ENCODE measurements around the gene ARHGEF28. TPM values are rescaled to one million over a fixed set of nuclear protein-coding genes. Genes with fewer than 3 reads are reported as not detected.
A peak's percentile ranks its signal among the peaks of the same experiment; 100 is the strongest.

The ARHGEF28 gene
- total and polyA plus RNA-seq, 2 of the 13 experiments (the other 11 are each of a cell fraction or from before 2014, with no cell fraction given) = 17.4 to 34.1 TPM

GRCh38 chr5:73663860-73664240, 37.9 kb downstream of the ARHGEF28 start:
- FAIRE-seq = peak; percentile 60
- Histone ChIP-seq H3K9me3 (ENCODE audit: low read length) (no peaks in the 10 kb centered on the region), H2AFZ (ENCODE audit: low read length) (no peak overlapping the region), H4K20me1 (ENCODE audit: insufficient read depth, low read length) (no peaks in the 10 kb centered on the region), H3K79me2 (ENCODE audit: insufficient read depth, low read length) (peaks cover 29% of the 10 kb centered on the region), H3K27me3 (ENCODE audit: control insufficient read depth in 1 of 2, insufficient read depth in 2 of 2, low read length in 2 of 2) (no peaks in the 10 kb centered on the region), H3K4me2 (ENCODE audit: low read depth, low read length) (peak overlapping the region; percentile 75), H3K9ac (ENCODE audit: insufficient read depth, low read depth, low read length) (0 out of 2 replicates have a peak overlapping the region, but pooled peaks have one; percentile 23), H3K27ac (ENCODE audit: extremely low read length, insufficient read depth, low read length) (peak overlapping the region; percentile 65), H3K36me3 (replicated peaks in 1 of 2; ENCODE audit: control insufficient read depth in 1 of 2, insufficient read depth in 2 of 2, low read length in 2 of 2) (no peaks in the 10 kb centered on the region; a peak in 1 of 5 replicates), H3K4me3 (replicated peaks in 1 of 3; ENCODE audit: insufficient read depth in 1 of 3, low read depth in 2 of 3, low read length in 3 of 3) (peak overlapping the region in 1 of 3 experiments; percentile 23; a peak in 3 of 6 replicates), H3K4me1 (ENCODE audit: insufficient read depth, low read length) (peaks cover 53% of the 10 kb centered on the region)
- ATAC-seq = peak; percentile 81
- WGBS (ENCODE audit: low lambda C conversion rate) = 5% methylated on average over 2 of the region's 2 CpGs
- ChIA-PET CTCF (ENCODE audit: low intra/inter-chr PET ratio, low total read pairs) (interaction anchor here (0.5 kb wide), 1 partner anchor 44 kb away, joined by 3 read pairs; no protein-coding TSS in a partner anchor), POLR2A (interaction anchor here (0.6 to 1.9 kb wide), 11 partner anchors 9 to 65 kb away, joined by 3 to 30 read pairs (median 5); partner anchors contain the start of gene ARHGEF28)
- DNase-seq (ENCODE audit: low spot score) = peak; percentile 49
- in situ Hi-C loops (cut with HindIII; ENCODE audit: extremely low pct_ligation_motif_present, low pct_unique_long_range_greater_than_20kb) (no loop called here), intact Hi-C loops (cut with micrococcal nuclease; ENCODE audit: unreplicated experiment) (loop anchor here (5.0 kb wide), 1 partner anchor 37 kb away; the partner anchor contains the start of gene ARHGEF28)
- no TSS peak for BruUV-seq (replicated peaks)
- TF ChIP-seq ZNF772 (CRISPR knock-in tag; IDR thresholded peaks at IDR 0.05) = no peak
- TF ChIP-seq SAP130 (CRISPR knock-in tag; IDR thresholded peaks at IDR 0.05; ENCODE audit: low read depth) = peak; percentile 43; the same call in 1 of the 2 replicates
- TF ChIP-seq SMAD3 (CRISPR knock-in tag; IDR thresholded peaks at IDR 0.05) = 0 out of 2 replicates have a peak, but pooled peaks have one; percentile 6
- peak; percentile 50; the same call in 1 of the 2 replicates for TF ChIP-seq TFDP1 (CRISPR knock-in tag; IDR thresholded peaks at IDR 0.05; ENCODE audit: borderline replicate concordance)
- TF ChIP-seq HNF1B (CRISPR knock-in tag; IDR thresholded peaks at IDR 0.05) = no peak
- TF ChIP-seq SNAPC2 (CRISPR knock-in tag; IDR thresholded peaks at IDR 0.05) = peak; percentile 51; the same call in 1 of the 2 replicates
- peak; percentile 93 for TF ChIP-seq ZNF644 (CRISPR knock-in tag; IDR thresholded peaks at IDR 0.05; ENCODE audit: low read depth)
- TF ChIP-seq MAX (IDR thresholded peaks at IDR 0.05) = peak; percentile 72
- peak; percentile 56; the same call in 1 of the 2 replicates for TF ChIP-seq AHDC1 (CRISPR knock-in tag; IDR thresholded peaks at IDR 0.05; ENCODE audit: borderline replicate concordance)
- TF ChIP-seq ARID2 (CRISPR knock-in tag; IDR thresholded peaks at IDR 0.05; ENCODE audit: borderline replicate concordance) = 0 out of 2 replicates have a peak, but pooled peaks have one; percentile 38
- 0 out of 2 replicates have a peak, but pooled peaks have one; percentile 48 for TF ChIP-seq TARDBP (CRISPR knock-in tag; IDR thresholded peaks at IDR 0.05)
- no peak for TF ChIP-seq CBX5 (CRISPR knock-in tag; IDR thresholded peaks at IDR 0.05; ENCODE audit: borderline replicate concordance)
- TF ChIP-seq TERF1 (CRISPR knock-in tag; IDR thresholded peaks at IDR 0.05) = no peak
